ENCODE measurements around the gene CDK6.

The CDK6 gene

GRCh38 chr7:92603089-92603445 lies 233.3 kb downstream of the CDK6 start:
- TF ChIP-seq CTCF (IDR thresholded peaks at IDR 0.05; ENCODE audit: low read depth, low read length): no peak
- no peak for DNase-seq (ENCODE audit: extremely low read depth, low read depth)

GRCh38 chr7:92602352-92603088 lies 233.9 kb downstream of the CDK6 start:
- no peak for TF ChIP-seq CTCF (IDR thresholded peaks at IDR 0.05; ENCODE audit: low read depth, low read length)
- no peak for DNase-seq (ENCODE audit: extremely low read depth, low read depth)

GRCh38 chr7:92598310-92598981 lies 237.9 kb downstream of the CDK6 start:
- TF ChIP-seq CTCF (IDR thresholded peaks at IDR 0.05; ENCODE audit: low read depth, low read length): no peak
- no peak for DNase-seq (ENCODE audit: extremely low read depth, low read depth)

GRCh38 chr7:92595281-92595680 lies 241.1 kb downstream of the CDK6 start:
- peak; percentile 49 for DNase-seq (ENCODE audit: extremely low read depth, low read depth)
- TF ChIP-seq CTCF (IDR thresholded peaks at IDR 0.05; ENCODE audit: low read depth, low read length): no peak

- no peak for TF ChIP-seq CTCF (IDR thresholded peaks at IDR 0.05; ENCODE audit: low read depth, low read length)
- DNase-seq (ENCODE audit: extremely low read depth, low read depth): no peak
These were observed 241.6 kb downstream of the CDK6 start for GRCh38 chr7:92594746-92595145.

- no peak for DNase-seq (ENCODE audit: extremely low read depth, low read depth)
- no peak for TF ChIP-seq CTCF (IDR thresholded peaks at IDR 0.05; ENCODE audit: low read depth, low read length)
These were observed 245.6 kb downstream of the CDK6 start for GRCh38 chr7:92590711-92591310.

GRCh38 chr7:92589056-92589455 lies 247.3 kb downstream of the CDK6 start:
- DNase-seq (ENCODE audit: extremely low read depth, low read depth): no peak
- TF ChIP-seq CTCF (IDR thresholded peaks at IDR 0.05; ENCODE audit: low read depth, low read length): no peak
